Mononuclear cell (primary cell): ENCODE data around the gene STAM. TPM values are rescaled to one million over a fixed set of nuclear protein-coding genes. Genes with fewer than 3 reads are reported as not detected.
A peak's percentile ranks its signal among the peaks of the same experiment; 100 is the strongest.
"Not testable (repeated sequence)": the region's sequence is repeated elsewhere in the genome, so short reads cannot be mapped to it uniquely, and the experiment has no call there.

Experiments used
- H3K27me3 ChIP-seq: 2 replicates; pipeline ENCODE4 v1.6.0; 2011; ENCODE audit warnings: low read length, control low read depth; ENCODE audit not compliant: insufficient read depth
- H3K4me1 ChIP-seq: 2 replicates; pipeline ENCODE4 v1.5.1; 2011; ENCODE audit warnings: mild to moderate bottlenecking, low read length, control low read depth; ENCODE audit not compliant: insufficient read depth
- H3K4me3 ChIP-seq: 2 replicates; pipeline ENCODE4 v1.5.1; 2011; ENCODE audit warnings: mild to moderate bottlenecking, low read length, moderate library complexity
- H3K9me3 ChIP-seq: 2 replicates; pipeline ENCODE4 v1.5.1; 2011; ENCODE audit warnings: low read depth, mild to moderate bottlenecking, control low read depth, low read length
- total RNA-seq: library from RNA; depleted of rRNA; stranded (reverse); fragments of >200 nt; gene quantifications from one replicate; pipeline ENCODE4 v1.2.3, GENCODE V29; 2012

STAM gene
- total RNA-seq = 51.2 TPM

GRCh38 chr10:17643755-17644484 is at the start of gene STAM:
Gene STAM, plus strand, starts transcription at chr10:17644151. Its CDS starts 189 bp downstream, at chr10:17644340.
- peak within 1 kb of the TSS; percentile 77 for H3K4me3 ChIP-seq
- no peaks in the 10 kb centered on the region for H3K9me3 ChIP-seq
- peaks cover 53% of the 10 kb centered on the region for H3K4me1 ChIP-seq
- no peaks in the 10 kb centered on the region for H3K27me3 ChIP-seq

GRCh38 chr10:17597386-17597785 is 46.6 kb upstream of the STAM start:
- Histone ChIP-seq H3K9me3 (no peaks in the 10 kb centered on the region), H3K27me3 (no peaks in the 10 kb centered on the region), H3K4me1 (no peaks in the 10 kb centered on the region), H3K4me3 (no peak overlapping the region)

DNA sequence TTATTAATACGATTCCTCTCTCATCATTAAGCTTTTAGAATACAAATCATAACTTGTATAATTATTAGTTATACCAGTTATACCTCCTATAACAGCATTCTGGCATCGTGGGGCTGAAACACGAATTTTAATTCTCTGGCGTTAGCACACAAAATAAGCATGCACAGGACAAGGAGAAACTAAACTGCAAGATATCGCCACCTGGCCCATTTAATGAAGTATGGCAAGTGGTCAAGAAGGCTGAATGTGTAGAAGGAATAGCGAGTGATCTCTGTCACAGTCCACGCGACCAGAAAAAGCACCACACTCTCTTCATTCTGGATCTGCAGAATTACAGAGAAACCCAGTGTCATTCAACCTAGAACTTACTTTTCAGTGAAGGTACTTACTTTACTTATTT is 44.9 kb upstream of the STAM start:
- H3K27me3 ChIP-seq = no peaks in the 10 kb centered on the region
- H3K4me3 ChIP-seq = no peak overlapping the region
- no peaks in the 10 kb centered on the region for H3K4me1 ChIP-seq
- H3K9me3 ChIP-seq = no peaks in the 10 kb centered on the region

GRCh38 chr10:17605936-17606335 is 38.0 kb upstream of the STAM start:
- Histone ChIP-seq H3K4me3 (no peak overlapping the region), H3K27me3 (no peaks in the 10 kb centered on the region), H3K9me3 (no peaks in the 10 kb centered on the region), H3K4me1 (no peaks in the 10 kb centered on the region)

DNA sequence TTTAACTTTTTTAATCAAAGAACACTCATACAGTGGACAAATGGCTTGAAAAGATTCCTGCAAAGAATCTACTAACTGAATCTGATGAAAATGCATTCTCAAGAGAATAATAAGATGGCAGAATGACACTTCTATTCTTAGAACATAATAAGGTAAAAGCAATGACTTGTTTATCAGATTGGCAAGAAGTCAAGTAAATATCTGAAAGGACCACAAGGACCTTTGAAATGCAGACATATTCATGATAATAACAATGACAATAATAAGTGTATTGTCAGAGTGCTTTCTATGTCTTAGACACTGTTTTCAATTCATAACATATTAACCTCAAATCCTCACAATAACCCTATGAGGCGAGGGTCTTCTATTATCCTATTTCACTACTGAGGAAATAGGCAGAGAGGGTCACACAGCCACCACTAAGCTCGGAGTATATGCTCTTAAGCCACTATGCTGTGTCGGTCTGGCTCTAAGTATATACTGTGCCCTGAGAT is 37.4 kb upstream of the STAM start:
- no peaks in the 10 kb centered on the region for H3K27me3 ChIP-seq

DNA sequence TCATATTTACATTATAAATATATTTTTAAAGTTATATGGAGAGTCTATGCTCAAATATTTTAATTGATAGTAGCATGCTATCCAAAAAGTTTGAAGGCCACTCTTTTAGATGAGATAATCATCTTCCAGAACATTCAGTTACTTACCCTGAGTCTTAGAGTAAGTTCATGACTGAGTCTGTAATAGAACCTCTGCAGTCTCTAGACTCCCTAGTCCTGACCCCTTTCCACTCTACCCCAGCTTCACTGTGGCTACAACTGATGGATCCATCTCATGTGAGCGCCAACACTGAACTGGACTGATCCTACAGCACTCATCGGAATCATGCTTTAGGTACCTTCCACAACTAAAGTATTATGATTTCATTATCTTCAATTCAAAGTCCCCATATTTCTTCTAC is 36.9 kb upstream of the STAM start:
- H3K4me1 ChIP-seq = no peaks in the 10 kb centered on the region
- no peaks in the 10 kb centered on the region for H3K27me3 ChIP-seq
- H3K4me3 ChIP-seq = no peak overlapping the region
- H3K9me3 ChIP-seq = no peaks in the 10 kb centered on the region

More for the DNA sequence above, 37.4 kb upstream of the STAM start:
- Histone ChIP-seq H3K9me3 (no peaks in the 10 kb centered on the region), H3K4me1 (no peaks in the 10 kb centered on the region), H3K4me3 (no peak overlapping the region)

DNA sequence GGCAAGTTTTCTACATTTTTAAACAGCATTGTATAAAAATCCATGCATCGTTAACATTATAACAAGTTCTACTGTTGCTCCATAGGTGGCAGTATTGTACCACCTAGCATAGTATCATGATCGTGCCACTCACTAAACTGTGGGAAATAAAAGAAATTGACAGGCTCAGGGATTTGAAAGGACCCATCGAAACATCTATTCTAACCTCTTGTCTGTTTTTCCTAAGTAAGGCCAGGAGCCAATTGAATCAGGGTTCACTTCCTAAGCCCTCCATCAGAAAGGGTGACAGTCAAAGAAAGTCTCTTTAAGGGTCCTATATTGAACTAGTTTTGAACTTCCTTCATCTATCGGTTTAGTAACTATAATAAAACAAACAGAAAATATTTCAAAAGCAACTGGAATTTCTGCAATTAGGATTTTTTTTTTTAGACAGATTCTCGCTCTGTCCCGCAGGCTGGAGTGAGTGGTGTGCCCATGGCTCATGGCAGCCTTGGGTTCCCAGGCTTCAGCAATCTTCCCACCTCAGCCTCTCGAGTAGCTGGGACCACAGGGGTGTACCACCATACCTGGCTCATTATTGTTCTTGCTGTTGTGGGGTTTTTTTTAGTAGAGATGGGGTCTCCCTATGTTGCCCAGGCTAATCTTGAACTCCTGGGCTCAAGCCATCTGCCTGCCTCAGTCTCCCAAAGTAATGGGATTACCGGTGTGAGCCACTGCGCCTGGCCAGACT is 36.2 kb upstream of the STAM start:
- Histone ChIP-seq H3K9me3 (no peaks in the 10 kb centered on the region), H3K4me3 (no peak overlapping the region), H3K4me1 (no peaks in the 10 kb centered on the region), H3K27me3 (no peaks in the 10 kb centered on the region)

DNA sequence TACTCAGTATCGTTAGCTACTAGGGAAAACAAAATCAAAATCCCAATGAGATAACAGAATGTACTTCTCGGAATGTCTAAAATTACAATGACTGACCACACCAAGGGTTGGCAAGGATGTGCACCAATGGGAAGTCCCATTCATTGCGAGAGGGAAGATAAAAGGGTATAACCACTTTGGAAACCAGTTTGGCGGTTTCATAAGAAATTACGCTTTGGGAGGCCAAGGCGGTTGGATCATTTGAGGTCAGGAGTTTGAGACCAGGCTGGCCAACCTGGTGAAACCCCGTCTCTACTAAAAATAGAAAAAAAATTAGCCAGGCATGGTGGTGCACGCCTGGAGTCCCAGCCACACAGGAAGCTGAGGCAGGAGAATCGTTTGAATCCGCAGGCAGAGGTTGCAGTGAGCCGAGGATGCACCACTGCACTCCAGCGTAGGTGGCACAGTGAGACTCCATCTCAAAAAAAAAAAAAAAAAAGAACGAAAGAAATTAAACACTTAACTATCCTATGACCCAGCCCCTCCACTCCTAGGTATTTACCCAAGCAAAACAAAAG is 34.4 kb upstream of the STAM start:
- no peak overlapping the region for H3K4me3 ChIP-seq
- no peaks in the 10 kb centered on the region for H3K27me3 ChIP-seq
- H3K4me1 ChIP-seq = no peaks in the 10 kb centered on the region
- no peaks in the 10 kb centered on the region for H3K9me3 ChIP-seq

- Histone ChIP-seq H3K9me3 (no peaks in the 10 kb centered on the region), H3K4me1 (peaks cover 13% of the 10 kb centered on the region), H3K4me3 (peak overlapping the region; percentile 49), H3K27me3 (peaks cover 15% of the 10 kb centered on the region)
These were observed 27.4 kb upstream of the STAM start for GRCh38 chr10:17616403-17617030.

GRCh38 chr10:17617031-17617911 is 26.7 kb upstream of the STAM start, which contains the start of gene HACD1:
Gene HACD1, minus strand, starts transcription at chr10:17617374. Its CDS starts 35 bp downstream, at chr10:17617339.
- H3K4me1 ChIP-seq = peaks cover 13% of the 10 kb centered on the region
- peak within 1 kb of the TSS; percentile 49 for H3K4me3 ChIP-seq
- peaks cover 15% of the 10 kb centered on the region for H3K27me3 ChIP-seq
- no peaks in the 10 kb centered on the region for H3K9me3 ChIP-seq

DNA sequence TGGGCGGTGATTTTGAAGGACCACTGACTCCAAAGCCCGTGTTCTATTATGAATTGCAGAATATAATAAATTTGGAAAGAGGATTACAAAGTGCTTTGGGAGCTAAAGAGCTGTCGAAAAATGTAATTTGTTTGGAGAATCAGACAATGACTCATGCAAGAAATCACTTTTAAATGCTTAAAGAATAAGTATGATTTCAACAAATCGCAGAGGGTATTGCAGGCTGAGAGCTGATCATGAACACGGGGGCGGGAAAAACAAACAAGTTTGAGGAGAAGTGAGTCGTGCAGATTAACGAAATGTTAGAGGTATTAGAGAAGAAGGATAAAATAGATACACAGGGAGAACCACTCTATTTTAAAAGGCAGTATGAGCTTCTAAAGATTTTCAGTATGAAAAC is 21.9 kb upstream of the STAM start:
- H3K4me1 ChIP-seq = peaks cover 8% of the 10 kb centered on the region
- no peaks in the 10 kb centered on the region for H3K9me3 ChIP-seq
- H3K4me3 ChIP-seq = no peak overlapping the region
- peaks cover 15% of the 10 kb centered on the region for H3K27me3 ChIP-seq

- no peaks in the 10 kb centered on the region for H3K9me3 ChIP-seq
- no peaks in the 10 kb centered on the region for H3K4me1 ChIP-seq
- H3K27me3 ChIP-seq = peaks cover 5% of the 10 kb centered on the region
- no peak overlapping the region for H3K4me3 ChIP-seq
These were observed 19.0 kb upstream of the STAM start for GRCh38 chr10:17624996-17625395.

DNA sequence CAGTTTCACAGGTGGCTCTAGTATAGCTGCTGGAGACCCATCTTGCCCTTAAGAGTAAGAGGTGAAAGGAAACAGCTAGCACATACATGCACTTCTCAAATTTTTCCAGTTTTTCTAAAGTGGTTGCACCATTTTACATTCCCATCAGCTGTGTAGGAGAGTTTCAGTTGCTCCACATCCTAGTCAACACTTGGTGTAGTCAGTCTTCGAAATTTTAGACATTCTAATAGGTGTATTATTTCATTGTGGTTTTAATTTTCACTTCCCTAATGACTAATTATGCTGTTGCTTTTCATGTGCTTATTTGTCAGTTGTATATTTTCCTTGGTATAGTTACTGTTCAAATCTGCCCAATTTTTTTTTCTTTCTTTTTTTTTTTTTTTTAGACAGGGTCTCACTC is 17.3 kb upstream of the STAM start:
- Histone ChIP-seq H3K27me3 (no peaks in the 10 kb centered on the region), H3K4me3 (no peak overlapping the region), H3K9me3 (no peaks in the 10 kb centered on the region), H3K4me1 (no peaks in the 10 kb centered on the region)

DNA sequence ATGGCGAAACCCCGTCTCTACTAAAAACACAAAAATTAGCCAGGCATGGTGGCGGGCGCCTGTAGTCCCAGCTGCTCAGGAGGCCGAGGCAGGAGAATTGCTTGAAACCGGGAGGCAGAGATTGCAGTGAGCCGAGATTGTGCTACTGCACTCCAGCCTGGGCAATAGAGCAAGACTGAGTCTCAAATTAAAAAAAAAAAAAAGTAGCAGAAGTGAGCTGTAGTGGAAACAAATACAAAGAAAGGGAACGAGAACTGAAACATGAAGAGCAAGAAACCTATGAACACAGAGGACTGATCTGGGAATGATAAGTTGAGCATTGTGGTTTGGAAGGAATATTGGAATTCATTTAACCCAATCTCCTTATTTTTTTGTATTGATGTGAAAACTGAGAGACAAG is 11.4 kb upstream of the STAM start:
- H3K9me3 ChIP-seq, H3K4me3 ChIP-seq, H3K4me1 ChIP-seq, H3K27me3 ChIP-seq: not testable (repeated sequence)
